G401.6 (cell line): ENCODE results near the gene OR8A1.

Experiments
- FAIRE-seq: peaks from 2 replicates; lab custom pipeline; 2012; peaks lifted over from hg19 to GRCh38; lab: Jason Lieb, UNC

Gene OR8A1

DNA sequence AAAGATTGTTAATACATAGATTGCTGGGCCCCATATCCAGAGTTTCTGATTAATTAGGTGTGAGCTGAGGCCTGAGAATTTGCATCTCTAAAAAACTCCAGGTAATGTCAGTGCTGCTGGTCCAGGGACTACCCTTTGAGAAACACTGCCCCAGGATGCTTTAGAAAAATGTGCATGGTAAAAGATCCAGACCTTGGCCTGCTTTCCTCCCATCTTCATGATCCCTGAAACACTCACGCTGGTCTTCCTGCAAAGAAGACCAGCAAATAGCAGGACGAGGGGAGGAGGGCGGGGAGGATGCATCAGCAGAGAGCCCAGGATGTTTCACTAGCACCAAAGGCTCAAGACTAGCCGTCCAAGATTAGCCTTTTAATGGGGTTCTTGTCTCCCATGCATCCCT is at the start of gene OR8A1:
OR8A1 (plus strand) TSS at position 301 of the 400 bp plus-strand sequence. CDS start 123 bp downstream, outside the sequence.
- no peak for FAIRE-seq

DNA sequence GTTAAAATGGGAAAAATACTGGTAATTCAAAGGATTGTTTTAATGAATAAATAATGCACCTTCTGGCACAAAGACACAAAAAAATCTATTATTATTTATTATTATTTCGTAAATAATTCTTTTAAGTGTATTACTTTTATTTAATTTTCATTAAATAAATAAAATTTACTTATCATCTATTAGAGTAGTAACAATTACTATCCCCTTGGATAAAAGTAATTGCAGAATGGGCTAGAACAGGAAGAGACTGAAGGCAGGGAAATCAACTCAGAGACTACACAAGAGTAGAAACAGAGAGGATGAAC is 49.3 kb upstream of the OR8A1 start:
- FAIRE-seq, result no peak

DNA sequence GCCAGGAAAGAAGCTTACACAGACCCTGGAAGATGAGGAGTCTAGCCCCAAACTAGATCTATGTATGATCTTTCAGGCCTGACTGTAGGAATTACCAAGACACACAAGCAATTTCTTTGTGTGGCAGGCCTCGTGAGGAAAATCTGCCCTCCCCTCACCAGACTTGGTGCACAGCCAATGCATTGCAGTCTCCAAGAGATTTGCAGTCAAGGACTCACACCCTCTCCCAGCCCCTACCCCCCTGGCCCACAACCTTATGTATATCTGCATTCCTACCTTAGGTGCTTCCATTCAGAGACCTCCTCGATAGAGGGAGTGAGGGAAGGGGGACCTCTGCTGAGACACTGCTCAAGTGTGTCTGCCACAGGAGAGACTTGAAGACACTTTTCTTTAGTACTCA is 36.2 kb upstream of the OR8A1 start:
- FAIRE-seq, result no peak

DNA sequence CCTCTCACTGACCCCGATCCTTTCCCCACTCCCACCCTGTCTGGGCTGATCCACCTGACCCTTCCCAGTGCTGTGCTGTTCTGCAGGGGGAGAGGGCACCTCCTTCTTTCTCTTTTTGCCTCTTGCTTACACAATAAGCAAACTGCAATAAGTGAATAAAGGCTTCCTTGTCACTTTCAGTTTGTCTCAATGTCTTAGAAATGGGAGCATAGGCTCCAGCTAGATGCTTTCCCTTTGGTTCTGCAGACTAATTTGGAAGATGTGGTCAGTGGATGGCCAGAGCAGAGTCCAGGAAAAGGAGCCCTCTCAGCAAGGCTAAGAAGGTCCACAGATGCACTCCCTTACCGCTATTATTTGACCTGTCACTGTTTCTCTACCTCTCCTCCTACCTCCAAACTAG is 35.7 kb upstream of the OR8A1 start:
- no peak for FAIRE-seq

DNA sequence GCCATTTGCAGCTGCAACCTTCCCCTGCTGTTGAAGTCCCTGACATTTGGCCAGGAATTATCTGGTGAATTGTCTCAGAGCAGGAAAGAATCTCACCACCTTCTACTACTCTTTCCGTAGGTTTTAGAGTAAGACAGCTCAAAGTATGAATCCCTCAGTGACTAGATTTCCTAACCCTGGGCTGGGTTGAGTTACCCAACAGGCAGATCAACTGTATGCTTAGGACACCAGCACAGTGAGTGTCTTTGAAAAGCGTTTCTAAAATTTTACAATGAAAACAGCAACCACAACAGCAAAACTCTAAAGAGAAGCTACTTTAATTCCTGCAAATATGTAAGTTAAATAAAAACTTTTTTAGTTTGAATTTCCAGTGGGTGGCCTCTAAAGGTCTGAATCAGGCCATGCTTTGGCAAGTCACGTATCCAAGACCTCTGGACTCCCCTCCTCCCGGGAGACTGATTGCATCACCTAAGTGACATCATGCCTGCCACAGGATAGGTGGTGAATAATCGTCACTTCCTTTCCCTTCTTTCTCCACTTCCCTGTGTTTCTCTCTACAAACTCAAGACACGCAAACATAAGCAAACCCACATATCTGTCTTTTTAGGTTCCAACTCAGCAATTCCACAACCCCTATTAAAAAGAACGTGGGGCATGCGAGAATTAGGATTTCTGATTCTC is 34.1 kb upstream of the OR8A1 start:
- FAIRE-seq, result no peak

DNA sequence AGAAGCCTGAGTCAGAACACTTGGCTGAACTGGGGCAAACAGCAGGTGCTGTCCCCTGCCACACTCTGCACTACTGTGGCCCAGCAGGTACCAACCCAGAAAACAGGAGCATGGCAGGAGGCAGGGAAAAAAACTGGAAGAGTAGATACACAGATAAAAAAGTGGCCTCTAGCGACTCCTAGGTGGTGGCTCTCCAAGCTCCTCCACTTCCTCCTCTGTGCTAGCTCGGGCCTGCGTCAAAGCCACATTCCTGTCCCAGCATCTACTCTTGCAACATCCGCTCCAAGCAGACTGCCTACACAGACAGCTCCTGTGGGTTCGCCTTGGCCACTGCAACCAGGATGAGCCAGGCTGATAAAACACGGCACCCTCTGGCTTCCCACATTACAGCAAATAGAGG is 33.3 kb upstream of the OR8A1 start:
- no peak for FAIRE-seq

DNA sequence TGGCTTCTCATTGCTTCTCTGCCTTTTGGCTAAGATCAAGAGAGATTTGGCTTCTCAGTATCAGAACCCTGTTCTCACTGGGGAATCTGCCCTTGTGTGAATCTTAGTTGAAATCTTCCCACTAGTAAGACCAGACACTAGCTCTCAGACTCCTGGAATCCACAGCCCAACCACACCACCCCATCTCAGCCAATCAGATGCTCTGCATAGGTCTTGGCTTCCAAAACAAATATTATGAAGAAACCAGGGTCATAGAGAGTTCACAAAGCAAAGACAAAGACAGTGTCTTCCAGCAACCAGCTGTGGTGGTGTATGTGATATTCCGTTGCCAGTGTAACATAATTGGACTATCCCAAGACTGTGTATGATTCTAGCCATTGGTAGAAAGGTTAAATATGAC is 31.8 kb upstream of the OR8A1 start:
- no peak for FAIRE-seq

DNA sequence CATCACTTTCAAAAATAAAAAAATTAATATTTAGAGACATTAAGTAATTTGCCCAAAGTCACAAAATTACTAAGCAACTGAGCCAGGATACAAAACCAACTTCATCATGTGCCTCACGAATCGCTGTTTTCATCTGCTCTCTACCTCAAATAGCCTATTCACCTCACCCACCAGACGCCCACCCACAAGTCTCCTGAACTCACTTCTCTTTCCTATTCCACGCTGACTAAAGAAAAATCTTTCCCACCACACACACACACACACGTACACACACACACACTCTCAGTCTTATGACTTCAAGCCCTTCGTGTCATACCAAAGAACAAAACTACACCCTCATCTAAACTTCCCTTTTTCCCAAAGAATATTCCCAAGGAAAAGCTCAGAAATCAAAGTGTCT is 28.6 kb upstream of the OR8A1 start:
- no peak for FAIRE-seq

DNA sequence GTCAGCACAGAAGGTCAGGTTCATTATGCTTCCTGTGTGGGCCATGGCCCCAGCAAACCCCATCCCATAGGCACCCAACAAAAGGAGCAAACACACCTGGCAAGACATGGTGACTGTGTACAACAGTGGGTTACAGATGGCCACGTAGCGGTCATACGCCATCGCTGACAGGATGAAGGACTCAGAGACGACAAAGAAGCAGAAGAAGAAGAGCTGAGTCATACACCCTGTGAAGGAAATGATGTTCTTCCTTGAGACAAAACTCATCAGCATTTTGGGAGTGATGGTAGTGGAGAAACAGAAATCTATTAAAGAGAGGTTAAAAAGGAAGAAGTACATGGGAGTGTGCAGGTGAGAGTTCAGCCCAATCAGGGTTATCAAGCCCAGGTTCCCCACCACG is 26.7 kb upstream of the OR8A1 start:
- FAIRE-seq, result no peak

DNA sequence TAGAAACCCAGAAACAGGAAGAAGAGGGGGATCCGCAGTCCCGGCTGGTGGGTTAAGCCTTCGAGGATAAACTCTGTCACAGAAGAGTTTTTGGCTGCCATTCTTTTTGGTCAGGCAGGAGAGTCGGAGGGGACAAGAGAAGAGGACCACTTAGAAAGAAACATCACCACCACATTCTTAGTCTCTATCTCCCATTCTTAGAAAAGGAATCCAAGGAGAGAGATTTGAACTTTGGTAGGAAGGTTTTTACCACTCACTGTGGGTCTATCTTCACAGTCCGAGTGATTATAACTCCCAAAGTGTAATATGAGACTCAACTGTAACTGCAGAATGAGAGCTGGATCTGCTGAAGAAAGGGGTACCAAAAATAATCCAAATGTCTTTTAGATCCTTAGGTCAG is 26.2 kb upstream of the OR8A1 start, which contains the start of gene OR8B12:
OR8B12 (minus strand) TSS at position 101 of the 400 bp plus-strand sequence; CDS start at position 101, 0 bp downstream.
- no peak for FAIRE-seq

DNA sequence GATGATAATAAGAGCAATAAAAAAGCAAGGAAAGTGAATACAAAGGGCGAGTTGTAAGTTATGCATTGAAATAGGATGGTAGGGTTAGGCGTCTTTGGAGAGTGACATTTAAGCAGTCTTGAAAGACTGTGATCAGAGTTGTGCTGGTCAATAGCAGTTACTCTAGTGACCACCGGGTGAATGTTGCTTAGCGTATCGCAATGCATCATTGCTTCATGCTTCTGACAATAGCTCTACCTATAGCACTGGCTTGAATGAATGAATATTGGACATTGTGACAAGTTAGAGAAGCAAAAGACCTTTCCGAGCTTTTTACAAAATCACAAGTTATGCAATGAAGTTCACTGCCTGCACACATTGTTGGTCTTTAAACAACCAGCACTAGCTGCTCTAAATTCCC is 18.6 kb upstream of the OR8A1 start:
- no peak for FAIRE-seq

DNA sequence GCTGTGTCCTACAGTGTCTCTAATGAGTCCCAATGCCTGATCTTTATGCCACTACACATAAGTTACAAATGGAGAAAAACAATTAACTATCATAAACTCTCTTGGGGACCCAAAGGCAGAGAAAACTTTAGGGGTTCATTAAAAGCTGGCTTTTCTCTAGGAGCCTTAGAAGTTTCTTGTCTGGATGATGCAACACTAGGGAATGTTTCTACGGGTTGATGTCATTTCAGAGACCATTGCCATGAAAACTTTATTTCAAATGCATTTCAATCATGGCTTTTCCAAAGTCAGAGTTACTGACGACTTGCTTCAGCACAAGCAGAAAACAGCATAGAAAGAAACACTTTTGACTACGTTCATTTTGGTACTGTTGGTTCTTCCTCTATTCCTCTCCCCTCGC is 17.8 kb upstream of the OR8A1 start:
- FAIRE-seq, result no peak

DNA sequence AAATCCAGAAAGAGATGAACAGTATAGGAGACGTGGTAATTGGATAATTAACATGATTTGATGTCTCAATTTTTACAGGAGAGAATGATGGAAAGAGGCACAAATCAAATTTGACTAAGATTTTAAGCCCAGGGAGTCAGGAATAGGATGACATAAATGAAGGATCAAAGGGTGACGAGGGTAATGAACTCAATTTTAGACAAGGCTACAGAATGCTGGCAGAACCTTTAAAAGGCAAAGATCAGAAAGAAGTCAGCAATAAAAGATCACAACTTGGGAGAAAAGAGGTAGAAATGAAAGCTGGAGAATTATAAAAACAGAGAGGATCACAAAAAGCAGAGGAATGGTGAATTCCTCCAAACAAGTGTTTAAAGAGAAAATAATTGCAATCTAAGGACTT is 13.0 kb upstream of the OR8A1 start:
- no peak for FAIRE-seq

DNA sequence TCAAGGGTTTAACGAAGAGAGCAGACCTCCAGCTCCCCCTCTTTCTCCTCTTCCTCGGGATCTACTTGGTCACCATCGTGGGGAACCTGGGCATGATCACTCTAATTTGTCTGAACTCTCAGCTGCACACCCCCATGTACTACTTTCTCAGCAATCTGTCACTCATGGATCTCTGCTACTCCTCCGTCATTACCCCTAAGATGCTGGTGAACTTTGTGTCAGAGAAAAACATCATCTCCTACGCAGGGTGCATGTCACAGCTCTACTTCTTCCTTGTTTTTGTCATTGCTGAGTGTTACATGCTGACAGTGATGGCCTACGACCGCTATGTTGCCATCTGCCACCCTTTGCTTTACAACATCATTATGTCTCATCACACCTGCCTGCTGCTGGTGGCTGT is 363 bp downstream of the OR8A1 start:
- no peak for FAIRE-seq

DNA sequence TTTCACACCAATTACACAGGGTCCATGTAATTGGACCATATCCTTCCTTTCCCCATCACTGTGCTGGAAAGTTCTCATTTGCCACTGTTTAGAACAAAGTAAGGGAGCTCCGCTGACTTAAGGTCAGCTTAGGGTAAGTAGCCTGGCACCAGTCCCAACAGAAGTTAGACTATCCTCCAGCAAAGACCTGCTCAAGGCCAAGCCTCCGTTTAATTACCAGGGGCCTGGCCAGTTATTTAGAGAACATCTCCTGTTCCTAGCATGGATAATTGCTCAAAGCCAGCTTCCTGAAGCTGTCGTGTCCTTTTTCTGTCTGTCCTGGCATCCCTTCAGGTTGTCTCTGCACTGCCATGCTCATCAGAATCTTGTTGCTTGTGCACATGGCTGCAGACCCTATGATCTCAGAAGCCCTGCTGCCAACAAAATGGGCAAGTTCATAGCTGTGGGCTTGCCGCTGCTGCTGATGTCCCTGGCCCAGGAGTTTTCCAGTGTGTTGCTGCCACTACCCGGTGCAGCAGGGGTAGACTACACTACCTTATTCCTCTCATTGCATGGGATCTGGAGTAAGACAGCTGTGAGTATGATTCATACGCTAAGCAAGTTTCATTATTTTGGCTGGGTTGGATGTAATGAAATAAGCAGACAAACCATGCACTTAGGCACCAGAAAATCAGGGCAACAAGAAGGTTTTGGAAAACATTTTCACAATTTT is 8.1 kb downstream of the OR8A1 start:
- FAIRE-seq, result no peak

DNA sequence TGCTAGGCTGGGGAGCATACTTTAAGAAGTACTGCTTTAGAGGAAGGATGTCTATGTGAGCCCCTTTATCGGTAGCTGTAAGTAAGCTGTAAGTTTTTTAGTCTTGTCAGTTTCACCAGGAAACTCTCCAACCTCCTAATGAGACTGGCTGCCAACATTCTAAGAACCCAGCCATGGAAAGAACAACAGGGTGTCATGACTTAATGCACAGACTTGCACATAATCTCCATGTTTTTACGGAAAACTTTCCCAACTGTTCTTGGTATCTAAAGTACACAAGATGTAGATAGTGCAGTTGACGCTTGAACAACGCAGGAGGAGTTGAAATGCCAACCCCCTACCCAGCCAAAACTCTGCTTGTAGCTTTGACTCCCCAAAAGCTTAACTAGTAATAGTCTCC is 9.0 kb downstream of the OR8A1 start:
- no peak for FAIRE-seq

DNA sequence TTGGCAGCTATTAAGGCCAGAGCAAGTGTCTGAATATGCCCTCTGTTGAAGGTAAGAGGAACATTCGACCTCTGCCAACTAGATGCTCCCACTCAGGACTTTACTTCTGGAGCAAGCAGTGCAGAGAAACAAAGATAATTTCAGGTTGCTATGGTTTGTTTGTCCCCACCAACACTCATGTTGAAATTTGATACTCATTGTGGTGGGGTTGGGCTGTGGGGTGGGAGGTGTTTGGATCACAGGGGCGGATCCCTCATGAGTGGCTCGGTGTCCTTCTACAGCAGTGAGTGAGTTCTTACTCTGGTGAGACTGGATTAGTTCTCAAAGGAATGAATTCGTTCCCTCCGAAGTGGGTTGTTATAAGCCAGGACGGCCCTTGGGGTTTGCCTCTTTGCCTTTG is 12.0 kb downstream of the OR8A1 start:
- FAIRE-seq, result no peak

DNA sequence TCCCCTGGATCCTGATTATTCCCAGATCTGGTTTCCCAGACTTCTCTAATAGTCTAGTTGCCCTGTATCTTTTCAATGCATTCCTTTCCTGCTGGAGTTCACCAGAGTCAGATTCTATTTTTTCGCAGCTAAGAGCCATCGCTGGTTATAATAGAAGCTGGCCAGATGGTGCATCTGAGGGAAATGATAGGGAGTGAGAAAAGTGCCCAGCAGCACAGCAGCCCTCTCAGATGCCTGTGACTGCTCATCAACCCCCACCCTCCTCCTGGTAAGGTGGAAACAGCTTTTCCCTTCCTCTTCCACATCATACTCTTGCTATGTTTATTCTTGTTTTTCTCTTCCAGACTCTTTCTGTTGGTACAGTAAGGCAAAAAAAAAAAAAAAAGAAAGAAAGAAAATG is 12.8 kb downstream of the OR8A1 start:
- no peak for FAIRE-seq

DNA sequence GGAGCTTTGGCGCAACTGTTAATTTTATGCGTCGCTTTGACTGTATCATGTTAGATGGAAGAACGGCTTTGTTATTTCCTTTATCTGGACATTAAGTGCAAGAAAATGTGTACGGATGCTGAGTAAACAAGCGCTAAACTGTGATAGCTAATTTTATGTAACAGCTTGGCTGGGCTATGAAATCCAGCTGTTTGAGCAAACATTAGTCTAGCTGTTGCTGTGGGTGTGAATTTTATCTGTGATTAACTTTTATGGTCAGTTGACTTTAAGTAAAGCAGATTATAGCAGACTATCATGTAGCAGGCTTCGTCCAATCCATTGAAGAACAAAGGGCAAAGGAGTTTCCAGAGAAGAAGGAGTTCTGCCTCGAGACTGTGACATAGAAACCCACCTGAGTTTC is 14.0 kb downstream of the OR8A1 start:
- no peak for FAIRE-seq

DNA sequence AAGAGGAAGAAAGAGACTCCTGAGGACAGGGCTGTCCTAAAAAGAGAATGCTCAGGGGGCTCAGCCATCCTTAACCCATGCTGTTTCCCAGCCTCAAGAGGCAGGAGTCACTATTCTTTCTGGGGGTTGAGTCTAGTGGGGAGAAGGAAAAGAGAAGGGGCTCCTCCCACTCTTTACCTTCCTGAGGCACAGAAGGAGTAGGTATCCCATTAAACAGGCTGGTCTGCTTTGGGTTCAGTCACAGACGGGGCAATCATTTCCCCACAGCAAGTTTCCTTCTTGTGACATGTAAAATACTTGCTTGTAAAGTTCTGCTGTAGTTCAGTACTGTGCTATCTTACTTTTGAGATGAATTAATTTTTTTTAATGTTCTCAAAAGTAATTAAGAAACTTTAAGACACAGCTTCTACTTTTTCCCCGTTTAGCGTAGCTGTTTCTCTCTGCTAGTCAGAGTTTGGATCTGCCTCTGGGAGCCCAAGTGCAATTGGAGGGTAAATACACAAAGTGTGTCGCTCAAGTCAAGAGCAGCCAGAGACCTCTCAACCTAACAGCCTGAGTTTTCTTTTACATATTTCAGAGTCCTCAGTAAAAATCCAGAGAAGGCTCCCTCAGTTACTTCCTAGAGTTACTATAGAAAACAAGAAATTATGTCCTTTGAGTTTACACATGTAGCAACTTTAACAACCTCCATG is 15.0 kb downstream of the OR8A1 start:
- no peak for FAIRE-seq

DNA sequence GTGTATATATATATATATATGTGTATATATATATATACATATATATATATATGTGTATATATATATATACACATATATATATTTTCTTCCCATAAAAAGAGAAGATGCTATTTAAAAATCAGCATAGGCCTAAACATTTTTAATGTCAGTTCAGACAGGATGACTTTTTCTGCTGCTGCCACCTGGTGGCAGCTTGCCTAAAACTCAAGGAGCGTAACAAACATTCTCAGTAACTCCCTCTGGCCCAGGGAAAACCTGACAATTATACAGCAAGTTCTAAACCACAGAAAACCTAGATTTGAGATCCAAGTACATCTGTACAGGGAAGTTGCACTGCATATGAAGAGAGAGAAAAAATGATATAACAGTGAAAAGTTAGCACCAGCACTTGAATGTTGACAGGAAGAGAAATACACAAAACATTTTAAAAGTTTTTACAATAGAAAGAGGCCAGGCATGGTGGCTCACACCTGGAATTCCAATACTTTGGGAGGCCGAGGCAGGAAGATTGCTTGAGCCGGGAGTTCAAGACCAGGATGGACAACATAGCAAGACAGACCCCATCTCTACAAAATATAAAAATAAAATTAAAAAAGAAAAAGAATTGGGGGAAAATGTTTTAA is 16.6 kb downstream of the OR8A1 start:
- no peak for FAIRE-seq

DNA sequence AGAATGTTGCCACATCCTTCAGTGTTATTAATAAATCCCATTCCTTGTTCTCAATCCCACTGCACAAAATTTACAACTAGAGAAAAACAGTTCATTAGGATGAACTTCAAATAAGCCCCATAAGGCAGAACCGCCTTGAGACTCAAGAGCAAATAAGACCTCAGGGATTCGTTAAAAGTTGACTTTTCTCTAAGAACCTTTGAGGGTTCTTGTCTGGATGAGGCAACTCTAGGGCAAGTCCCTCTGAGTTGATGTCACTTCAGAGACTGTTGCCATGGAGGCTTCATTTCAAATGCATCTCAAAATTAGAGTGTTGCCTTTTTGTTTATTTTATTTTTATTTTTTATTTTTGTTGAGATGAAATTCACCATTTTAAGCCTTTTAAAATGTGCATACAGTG is 21.6 kb downstream of the OR8A1 start:
- FAIRE-seq, result no peak

DNA sequence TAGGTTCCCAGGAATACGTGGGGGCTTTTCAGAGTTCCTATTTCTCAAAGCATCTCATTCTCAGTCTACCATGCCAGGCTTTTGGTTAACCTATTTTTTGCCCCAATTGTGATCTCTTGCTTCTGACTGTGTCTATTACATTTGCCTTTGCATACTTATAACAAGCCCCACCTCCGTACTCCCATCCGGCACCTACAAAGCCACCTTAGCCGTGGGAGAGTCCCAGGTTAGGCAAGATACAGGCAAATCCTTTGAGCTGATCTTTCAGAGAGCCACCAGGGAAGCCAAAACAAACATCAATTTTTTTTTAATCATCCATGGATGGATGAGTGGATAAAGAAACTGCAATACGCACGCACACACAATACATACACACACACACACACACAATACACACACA is 22.8 kb downstream of the OR8A1 start:
- no peak for FAIRE-seq
